Measurements from ENCODE around the gene IRX4.
"Not testable (repeated sequence)": the region's sequence is repeated elsewhere in the genome, so short reads cannot be mapped to it uniquely, and the experiment has no call there.

The IRX4 gene

DNA sequence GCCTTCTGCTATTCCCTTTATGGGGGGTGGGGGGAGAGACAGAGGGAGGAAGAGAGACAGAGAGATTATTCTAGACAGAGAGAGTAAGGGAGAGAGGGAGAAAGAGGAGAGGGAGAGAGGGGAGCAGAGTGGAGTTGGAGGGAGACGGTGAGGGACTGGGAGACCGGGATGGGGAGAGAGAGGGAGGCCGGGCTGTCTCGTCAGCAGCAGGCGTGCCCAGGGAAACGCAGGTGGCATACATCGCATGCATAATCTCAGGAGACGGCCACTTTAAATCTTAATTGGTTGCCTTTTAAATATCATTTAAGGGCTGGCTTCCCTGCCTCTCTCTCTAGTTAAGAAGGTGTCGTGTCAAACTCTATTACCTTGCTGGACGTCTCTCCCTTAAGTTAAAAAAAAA lies 8.4 kb downstream of the IRX4 start:
- no peak overlapping the region for H3K9ac ChIP-seq (ENCODE audit: low read length)
- H3K4me3 ChIP-seq (ENCODE audit: low read depth in 1 of 2, low read length in 2 of 2), result no peak overlapping the region
- no peaks in the 10 kb centered on the region for H3K9me3 ChIP-seq (ENCODE audit: low read length)
- no peaks in the 10 kb centered on the region for H3K4me1 ChIP-seq (ENCODE audit: insufficient read depth, low read length)
- no peaks in the 10 kb centered on the region for H3K36me3 ChIP-seq (ENCODE audit: insufficient read depth, low read length)
- H3K27me3 ChIP-seq (ENCODE audit: control insufficient read depth in 1 of 2, insufficient read depth in 2 of 2, low read length in 2 of 2), result peaks cover 15 to 65% of the 10 kb centered on the region in 2 donors
- no peak overlapping the region for H3K27ac ChIP-seq (ENCODE audit: low read depth, low read length)

DNA sequence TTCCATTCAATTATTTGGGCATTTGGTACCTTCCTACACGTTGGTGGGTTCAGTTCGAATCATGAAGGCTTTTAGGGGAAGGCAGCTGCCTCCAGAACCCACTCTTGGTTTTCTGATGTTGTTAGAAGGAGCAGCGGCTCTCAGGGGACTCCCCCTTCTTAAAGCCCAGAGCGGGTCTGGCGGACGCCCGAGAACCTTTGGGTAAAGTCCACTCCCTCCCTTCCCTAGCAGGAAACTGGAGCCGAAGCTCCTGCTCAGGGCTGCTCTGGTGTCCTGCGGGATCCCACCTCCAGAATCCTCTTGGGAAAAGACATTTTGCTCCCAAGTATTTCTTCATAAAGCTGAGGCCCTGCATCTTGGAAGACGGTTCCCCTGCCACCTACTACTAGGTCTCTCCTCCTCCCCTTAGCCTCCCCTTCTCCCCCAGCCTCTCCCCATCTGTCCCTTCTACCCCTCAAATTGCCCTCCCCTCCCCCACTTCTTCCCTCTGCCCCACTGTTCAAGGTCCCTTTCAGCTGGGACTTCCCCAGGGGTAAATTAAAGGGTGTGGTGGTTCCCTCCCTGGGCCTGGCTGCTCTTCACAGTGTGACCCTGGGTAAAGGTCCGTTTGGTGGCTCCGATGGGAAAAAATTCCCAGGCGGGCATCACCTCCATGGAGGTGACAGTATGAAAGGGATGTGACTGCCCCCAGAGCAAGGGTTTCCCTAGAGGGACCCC lies 9.3 kb downstream of the IRX4 start:
- Histone ChIP-seq H3K9ac (ENCODE audit: low read length) (no peak overlapping the region), H3K36me3 (ENCODE audit: insufficient read depth, low read length) (no peaks in the 10 kb centered on the region), H3K4me3 (ENCODE audit: low read depth in 1 of 2, low read length in 2 of 2) (no peak overlapping the region), H3K27me3 (ENCODE audit: control insufficient read depth in 1 of 2, insufficient read depth in 2 of 2, low read length in 2 of 2) (peaks cover 15 to 63% of the 10 kb centered on the region in 2 donors), H3K4me1 (ENCODE audit: insufficient read depth, low read length) (no peaks in the 10 kb centered on the region), H3K9me3 (ENCODE audit: low read length) (no peaks in the 10 kb centered on the region), H3K27ac (ENCODE audit: low read depth, low read length) (no peak overlapping the region)

DNA sequence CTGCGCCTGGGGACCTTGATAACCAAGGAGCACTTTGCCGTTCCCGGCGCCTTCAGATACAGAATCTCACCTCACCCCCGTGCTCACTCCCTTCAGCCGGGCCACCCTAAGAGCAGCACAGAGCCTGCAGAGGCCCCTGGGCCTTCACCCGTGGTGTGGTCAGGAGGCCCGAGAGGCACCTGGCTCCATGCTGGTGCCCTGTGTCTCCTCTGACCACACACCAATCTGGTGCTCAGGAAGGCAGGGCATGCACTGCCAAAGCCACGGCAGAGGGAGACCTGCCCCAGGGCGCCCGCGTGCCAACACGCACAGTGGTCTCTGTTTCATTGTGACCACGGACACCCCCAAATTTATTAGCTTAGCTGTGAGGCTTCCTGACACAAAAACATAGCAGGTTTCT lies 11.3 kb downstream of the IRX4 start:
- Histone ChIP-seq H3K4me3 (ENCODE audit: low read depth in 1 of 2, low read length in 2 of 2) (no peak overlapping the region), H3K4me1 (ENCODE audit: insufficient read depth, low read length) (no peaks in the 10 kb centered on the region), H3K9ac (ENCODE audit: low read length) (no peak overlapping the region), H3K27me3 (ENCODE audit: control insufficient read depth in 1 of 2, insufficient read depth in 2 of 2, low read length in 2 of 2) (peaks cover 15 to 47% of the 10 kb centered on the region in 2 donors), H3K9me3 (ENCODE audit: low read length) (no peaks in the 10 kb centered on the region), H3K36me3 (ENCODE audit: insufficient read depth, low read length) (no peaks in the 10 kb centered on the region), H3K27ac (ENCODE audit: low read depth, low read length) (no peak overlapping the region)

DNA sequence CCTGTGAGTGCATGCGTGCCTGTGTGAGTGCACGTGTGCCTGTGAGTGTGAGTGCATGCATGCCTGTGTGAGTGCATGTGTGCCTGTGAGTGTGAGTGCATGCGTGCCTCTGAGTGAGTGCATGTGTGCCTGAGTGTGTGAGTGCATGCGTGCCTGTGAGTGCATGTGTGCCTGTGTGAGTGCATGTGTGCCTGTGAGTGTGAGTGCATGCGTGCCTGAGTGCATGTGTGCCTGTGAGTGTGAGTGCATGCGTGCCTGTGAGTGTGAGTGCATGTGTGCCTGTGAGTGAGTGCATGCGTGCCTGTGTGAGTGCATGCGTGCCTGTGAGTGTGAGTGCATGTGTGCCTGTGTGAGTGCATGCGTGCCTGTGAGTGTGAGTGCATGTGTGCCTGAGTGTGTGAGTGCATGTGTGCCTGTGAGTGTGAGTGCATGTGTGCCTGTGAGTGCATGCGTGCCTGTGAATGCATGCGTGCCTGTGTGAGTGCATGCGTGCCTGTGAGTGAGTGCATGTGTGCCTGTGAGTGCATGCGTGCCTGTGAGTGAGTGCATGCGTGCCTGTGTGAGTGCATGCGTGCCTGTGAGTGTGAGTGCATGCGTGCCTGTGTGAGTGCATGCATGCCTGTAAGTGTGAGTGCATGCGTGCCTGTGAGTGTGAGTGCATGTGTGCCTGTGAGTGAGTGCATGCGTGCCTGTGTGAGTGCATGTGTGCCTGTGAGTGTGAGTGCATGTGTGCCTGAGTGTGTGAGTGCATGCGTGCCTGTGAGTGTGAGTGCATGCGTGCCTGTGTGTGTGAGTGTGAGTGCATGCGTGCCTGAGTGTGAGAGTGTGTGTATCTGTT lies 12.1 kb downstream of the IRX4 start:
- not testable (repeated sequence) for H3K9me3 ChIP-seq (ENCODE audit: low read length)
- peaks cover 10 to 47% of the 10 kb centered on the region in 2 donors for H3K27me3 ChIP-seq (ENCODE audit: control insufficient read depth in 1 of 2, insufficient read depth in 2 of 2, low read length in 2 of 2)

DNA sequence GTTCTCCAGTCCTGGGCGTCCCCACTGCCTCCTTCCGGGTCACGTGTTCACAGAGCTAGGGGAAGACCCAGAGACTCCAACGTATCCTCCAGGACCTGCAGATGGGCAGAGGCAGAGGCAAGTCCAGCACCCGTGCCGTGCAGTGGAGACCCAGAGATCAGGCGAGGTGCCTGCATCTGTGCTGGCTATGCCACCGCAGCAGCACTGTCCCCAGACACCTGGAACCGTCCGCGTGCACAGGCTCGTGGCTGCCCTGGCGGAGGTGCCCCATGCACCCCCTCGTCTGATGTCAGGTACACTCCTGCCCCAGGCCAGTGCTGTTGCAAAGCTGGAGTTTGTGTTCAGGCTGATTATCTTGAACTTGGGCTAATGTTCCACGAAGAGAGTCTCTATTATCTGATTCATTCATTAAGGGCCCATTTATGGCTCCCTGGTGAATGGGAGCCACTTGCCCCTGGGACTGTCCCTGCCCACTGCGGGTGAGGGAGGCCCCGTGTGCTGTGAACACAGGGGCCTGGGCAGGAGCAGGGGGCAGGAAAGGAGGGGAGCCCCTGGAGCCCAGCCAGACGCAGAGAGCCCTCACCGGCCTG lies 13.7 kb downstream of the IRX4 start:
- peaks cover 8 to 51% of the 10 kb centered on the region in 2 donors for H3K27me3 ChIP-seq (ENCODE audit: control insufficient read depth in 1 of 2, insufficient read depth in 2 of 2, low read length in 2 of 2)

More for the DNA sequence above, 12.1 kb downstream of the IRX4 start:
- not testable (repeated sequence) for H3K4me3 ChIP-seq (ENCODE audit: low read depth in 1 of 2, low read length in 2 of 2); H3K27ac ChIP-seq (ENCODE audit: low read depth, low read length); H3K9ac ChIP-seq (ENCODE audit: low read length); H3K4me1 ChIP-seq (ENCODE audit: insufficient read depth, low read length); H3K36me3 ChIP-seq (ENCODE audit: insufficient read depth, low read length)

DNA sequence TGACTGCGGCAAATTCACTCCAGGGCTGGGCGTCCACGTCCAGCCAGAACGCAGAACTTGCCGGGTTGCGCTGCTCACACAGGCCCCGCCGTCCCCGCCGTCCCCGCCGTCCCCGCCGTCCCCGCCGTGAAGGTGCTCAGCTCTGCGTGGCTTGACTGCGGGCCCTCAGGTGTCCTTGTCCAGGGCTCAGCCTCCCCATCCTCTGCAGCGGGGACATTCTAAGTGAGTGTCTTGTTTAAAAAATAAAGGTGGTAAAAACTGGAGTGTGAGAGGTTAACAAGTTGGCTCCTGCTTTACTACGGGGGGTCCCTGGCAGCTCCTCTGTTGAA lies 14.9 kb downstream of the IRX4 start:
- Histone ChIP-seq H3K4me3 (ENCODE audit: low read depth in 1 of 2, low read length in 2 of 2) (no peak overlapping the region), H3K36me3 (ENCODE audit: insufficient read depth, low read length) (no peaks in the 10 kb centered on the region), H3K27me3 (ENCODE audit: control insufficient read depth in 1 of 2, insufficient read depth in 2 of 2, low read length in 2 of 2) (peaks cover 0 to 44% of the 10 kb centered on the region in 2 donors), H3K4me1 (ENCODE audit: insufficient read depth, low read length) (no peaks in the 10 kb centered on the region), H3K9ac (ENCODE audit: low read length) (no peak overlapping the region), H3K9me3 (ENCODE audit: low read length) (no peaks in the 10 kb centered on the region), H3K27ac (ENCODE audit: low read depth, low read length) (no peak overlapping the region)

More for the DNA sequence above, 13.7 kb downstream of the IRX4 start:
- Histone ChIP-seq H3K36me3 (ENCODE audit: insufficient read depth, low read length) (no peaks in the 10 kb centered on the region), H3K4me3 (ENCODE audit: low read depth in 1 of 2, low read length in 2 of 2) (no peak overlapping the region), H3K27ac (ENCODE audit: low read depth, low read length) (no peak overlapping the region), H3K9me3 (ENCODE audit: low read length) (no peaks in the 10 kb centered on the region), H3K4me1 (ENCODE audit: insufficient read depth, low read length) (no peaks in the 10 kb centered on the region), H3K9ac (ENCODE audit: low read length) (no peak overlapping the region)

DNA sequence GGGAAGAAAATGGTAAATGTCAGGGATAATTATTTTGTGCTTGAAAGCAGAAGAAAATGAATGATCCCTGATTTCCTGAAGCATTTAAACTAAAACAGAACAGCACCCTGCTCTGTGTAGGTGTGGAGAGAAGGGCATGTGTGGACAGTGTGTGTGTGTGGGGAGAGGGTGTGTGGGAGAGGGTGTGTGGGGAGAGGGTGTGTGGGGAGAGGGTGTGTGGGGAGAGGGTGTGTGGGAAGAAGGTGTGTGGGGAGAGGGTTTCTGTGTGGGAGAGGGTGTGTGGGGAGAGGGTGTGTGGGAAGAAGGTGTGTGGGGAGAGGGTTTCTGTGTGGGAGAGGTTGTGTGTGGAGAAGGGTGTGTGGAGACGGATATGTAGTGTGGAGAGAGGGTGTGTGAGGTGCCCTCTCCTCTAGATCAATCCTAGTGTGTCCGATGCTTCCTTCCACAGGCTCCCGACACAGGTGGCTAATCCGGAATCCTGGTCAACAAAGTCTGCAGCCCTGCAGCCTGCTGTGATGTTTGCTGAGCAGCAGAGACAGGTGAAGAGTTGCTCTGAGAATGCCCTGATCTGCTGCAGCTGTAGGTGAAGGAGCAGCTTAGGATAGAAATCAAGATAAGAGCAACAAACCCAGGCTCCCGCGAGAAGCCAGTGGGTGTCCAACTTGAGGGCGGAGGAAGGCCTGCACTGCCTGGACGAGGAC lies 15.5 kb downstream of the IRX4 start:
- peaks cover 0 to 40% of the 10 kb centered on the region in 2 donors for H3K27me3 ChIP-seq (ENCODE audit: control insufficient read depth in 1 of 2, insufficient read depth in 2 of 2, low read length in 2 of 2)
- no peak overlapping the region for H3K9ac ChIP-seq (ENCODE audit: low read length)
- no peaks in the 10 kb centered on the region for H3K4me1 ChIP-seq (ENCODE audit: insufficient read depth, low read length)
- no peak overlapping the region for H3K27ac ChIP-seq (ENCODE audit: low read depth, low read length)
- no peak overlapping the region for H3K4me3 ChIP-seq (ENCODE audit: low read depth in 1 of 2, low read length in 2 of 2)
- no peaks in the 10 kb centered on the region for H3K9me3 ChIP-seq (ENCODE audit: low read length)
- H3K36me3 ChIP-seq (ENCODE audit: insufficient read depth, low read length), result no peaks in the 10 kb centered on the region

DNA sequence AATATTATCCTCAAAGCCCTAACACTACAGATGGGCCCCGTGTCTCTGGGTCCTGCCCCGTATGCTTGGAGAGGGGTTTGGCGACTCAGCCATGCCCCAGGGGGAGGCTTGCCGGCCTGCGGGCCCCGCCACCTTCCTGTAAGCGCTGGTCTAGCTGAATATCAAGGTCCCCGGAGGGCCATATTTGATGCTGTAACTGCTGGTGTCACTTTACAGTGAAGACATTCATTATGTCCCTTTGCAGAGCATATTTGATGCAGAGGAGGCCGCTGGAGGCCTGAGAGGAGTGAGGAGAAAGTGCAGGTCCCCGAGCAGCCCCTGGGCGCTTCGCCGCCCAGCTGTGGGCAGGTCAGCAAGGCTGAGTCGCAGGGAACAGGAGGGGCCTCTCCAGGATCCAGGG lies 16.8 kb downstream of the IRX4 start:
- Histone ChIP-seq H3K36me3 (ENCODE audit: insufficient read depth, low read length) (no peaks in the 10 kb centered on the region), H3K9me3 (ENCODE audit: low read length) (no peaks in the 10 kb centered on the region), H3K4me1 (ENCODE audit: insufficient read depth, low read length) (no peaks in the 10 kb centered on the region), H3K27ac (ENCODE audit: low read depth, low read length) (no peak overlapping the region), H3K9ac (ENCODE audit: low read length) (no peak overlapping the region), H3K4me3 (ENCODE audit: low read depth in 1 of 2, low read length in 2 of 2) (no peak overlapping the region), H3K27me3 (ENCODE audit: control insufficient read depth in 1 of 2, insufficient read depth in 2 of 2, low read length in 2 of 2) (peaks cover 0 to 40% of the 10 kb centered on the region in 2 donors)

DNA sequence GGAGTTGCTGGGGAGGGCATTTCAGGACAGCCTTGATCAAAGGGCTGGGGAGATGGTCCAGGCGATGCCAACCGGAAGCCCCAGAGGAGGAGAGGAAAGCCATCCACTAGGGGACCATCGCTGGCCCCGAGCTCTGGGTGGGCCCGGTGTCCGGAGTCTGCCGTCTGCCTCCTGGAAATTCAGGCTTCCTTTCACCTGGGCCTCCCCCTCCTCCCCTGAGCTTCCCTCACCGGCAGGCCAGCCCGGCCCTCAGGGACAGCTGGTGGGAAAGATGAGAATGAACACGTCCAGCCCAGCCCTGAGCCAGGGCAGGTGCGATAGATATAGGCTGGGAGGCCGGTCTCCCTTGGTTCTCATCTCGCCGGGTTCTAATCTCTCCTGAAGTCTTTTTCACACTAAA lies 17.2 kb downstream of the IRX4 start:
- peaks cover 0 to 40% of the 10 kb centered on the region in 2 donors for H3K27me3 ChIP-seq (ENCODE audit: control insufficient read depth in 1 of 2, insufficient read depth in 2 of 2, low read length in 2 of 2)

DNA sequence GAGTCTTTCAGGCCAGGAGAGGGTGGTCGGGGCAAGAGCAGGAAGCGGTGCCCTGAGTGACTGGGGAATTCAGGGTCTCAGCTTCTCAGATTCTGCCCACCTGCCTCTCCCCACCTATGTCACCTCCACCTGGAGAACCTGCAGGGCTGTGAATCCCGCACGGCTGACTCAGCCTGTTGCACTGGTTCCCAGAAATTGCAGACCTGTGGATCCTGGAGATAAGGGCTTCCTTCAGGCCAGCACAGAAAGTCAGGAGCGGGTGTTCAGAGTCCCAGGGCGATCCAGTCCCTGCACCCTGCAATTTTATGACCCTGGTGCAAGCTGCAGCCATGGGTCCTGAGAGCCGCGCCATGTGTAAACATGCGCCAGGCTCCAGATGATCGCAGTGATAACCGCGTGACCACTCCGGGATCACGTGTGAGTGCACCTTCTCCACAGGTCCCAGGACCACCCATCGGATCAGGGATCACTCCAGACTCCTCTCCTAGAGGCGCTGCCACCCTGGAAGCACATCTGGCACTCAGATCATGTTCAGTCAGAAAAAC lies 17.8 kb downstream of the IRX4 start:
- Histone ChIP-seq H3K36me3 (ENCODE audit: insufficient read depth, low read length) (no peaks in the 10 kb centered on the region), H3K4me1 (ENCODE audit: insufficient read depth, low read length) (no peaks in the 10 kb centered on the region), H3K9me3 (ENCODE audit: low read length) (no peaks in the 10 kb centered on the region), H3K4me3 (ENCODE audit: low read depth in 1 of 2, low read length in 2 of 2) (no peak overlapping the region), H3K27ac (ENCODE audit: low read depth, low read length) (no peak overlapping the region), H3K9ac (ENCODE audit: low read length) (no peak overlapping the region), H3K27me3 (ENCODE audit: control insufficient read depth in 1 of 2, insufficient read depth in 2 of 2, low read length in 2 of 2) (peaks cover 0 to 40% of the 10 kb centered on the region in 2 donors)

More for the DNA sequence above, 17.2 kb downstream of the IRX4 start:
- Histone ChIP-seq H3K27ac (ENCODE audit: low read depth, low read length) (no peak overlapping the region), H3K4me1 (ENCODE audit: insufficient read depth, low read length) (no peaks in the 10 kb centered on the region), H3K36me3 (ENCODE audit: insufficient read depth, low read length) (no peaks in the 10 kb centered on the region), H3K4me3 (ENCODE audit: low read depth in 1 of 2, low read length in 2 of 2) (no peak overlapping the region), H3K9me3 (ENCODE audit: low read length) (no peaks in the 10 kb centered on the region), H3K9ac (ENCODE audit: low read length) (no peak overlapping the region)

DNA sequence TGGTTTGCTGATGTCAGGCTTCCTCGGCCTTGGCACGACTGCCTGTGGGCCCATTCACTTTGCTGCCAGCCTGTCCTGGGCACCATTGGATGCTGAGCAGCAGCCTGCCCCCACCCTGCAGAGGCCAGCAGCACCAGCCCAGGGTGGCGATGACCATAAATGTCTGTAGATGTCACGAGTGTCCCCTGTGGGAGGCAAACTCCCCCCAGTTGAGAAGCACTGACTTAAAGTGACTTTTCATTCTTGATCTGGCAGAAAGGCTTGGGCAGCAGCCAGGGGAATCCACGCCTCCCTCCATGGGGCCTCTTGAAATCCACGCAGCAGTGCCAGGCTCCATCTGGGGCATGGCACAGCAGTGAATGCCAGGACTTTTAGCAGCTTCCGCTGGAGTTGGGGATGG lies 21.8 kb downstream of the IRX4 start:
- H3K4me3 ChIP-seq (ENCODE audit: low read depth in 1 of 2, low read length in 2 of 2), result no peak overlapping the region
- no peaks in the 10 kb centered on the region for H3K4me1 ChIP-seq (ENCODE audit: insufficient read depth, low read length)

More for the DNA sequence above, 21.8 kb downstream of the IRX4 start:
- Histone ChIP-seq H3K27ac (ENCODE audit: low read depth, low read length) (no peak overlapping the region), H3K9ac (ENCODE audit: low read length) (no peak overlapping the region), H3K9me3 (ENCODE audit: low read length) (no peaks in the 10 kb centered on the region), H3K27me3 (ENCODE audit: control insufficient read depth in 1 of 2, insufficient read depth in 2 of 2, low read length in 2 of 2) (peaks cover 0 to 37% of the 10 kb centered on the region in 2 donors), H3K36me3 (ENCODE audit: insufficient read depth, low read length) (no peaks in the 10 kb centered on the region)
